Activated CD4-positive, CD25-positive, alpha-beta regulatory T cell (primary cell): ENCODE data around the gene COL4A1.

ENCODE experiments used
- DNase-seq, 4 experiments: peaks; one replicate each; lab custom pipeline; 2025; lab: John Stamatoyannopoulos, UW

The COL4A1 gene

GRCh38 chr13:110309661-110310524 is 2.9 kb upstream of the COL4A1 start:
- DNase-seq, result no peak

- no peak for DNase-seq
Observed at GRCh38 chr13:110308656-110309359, 1.9 kb upstream of the COL4A1 start.

GRCh38 chr13:110307767-110308655 is 1.1 kb upstream of the COL4A1 start:
- DNase-seq, result no peak

GRCh38 chr13:110306340-110306959 is 507 bp downstream of the COL4A1 start:
- DNase-seq, result no peak

GRCh38 chr13:110305949-110306339 is 1.0 kb downstream of the COL4A1 start:
- no peak for DNase-seq

GRCh38 chr13:110305544-110305943 is 1.4 kb downstream of the COL4A1 start:
- DNase-seq, result no peak

- DNase-seq, result no peak
Observed at GRCh38 chr13:110305001-110305400, 2.0 kb downstream of the COL4A1 start.

GRCh38 chr13:110304256-110304655 is 2.7 kb downstream of the COL4A1 start:
- no peak for DNase-seq

GRCh38 chr13:110303644-110304043 is 3.3 kb downstream of the COL4A1 start:
- no peak for DNase-seq

- no peak for DNase-seq
Observed at GRCh38 chr13:110302997-110303396, 4.0 kb downstream of the COL4A1 start.

GRCh38 chr13:110301606-110302553 is 5.1 kb downstream of the COL4A1 start:
- DNase-seq, result no peak

GRCh38 chr13:110301083-110301482 is 5.9 kb downstream of the COL4A1 start:
- no peak for DNase-seq

- no peak for DNase-seq
Observed at GRCh38 chr13:110300090-110300815, 6.7 kb downstream of the COL4A1 start.

- DNase-seq, result no peak
Observed at GRCh38 chr13:110299283-110299840, 7.6 kb downstream of the COL4A1 start.

GRCh38 chr13:110298505-110299282 is 8.3 kb downstream of the COL4A1 start:
- no peak for DNase-seq

- no peak for DNase-seq
Observed at GRCh38 chr13:110297766-110298504, 9.0 kb downstream of the COL4A1 start.

GRCh38 chr13:110297011-110297410 is 9.9 kb downstream of the COL4A1 start:
- no peak for DNase-seq

- no peak for DNase-seq
Observed at GRCh38 chr13:110294622-110295021, 12.3 kb downstream of the COL4A1 start.
